Left hindlimb (tissue), 1 donor: ENCODE measurements around the gene APOBEC3B.
"Not testable (repeated sequence)": the region's sequence is repeated elsewhere in the genome, so short reads cannot be mapped to it uniquely, and the experiment has no call there.

ENCODE experiments used
- DNase-seq: peaks from one replicate; pipeline ENCODE4 v3.0.0-alpha.2; 2018

Gene APOBEC3B

DNA sequence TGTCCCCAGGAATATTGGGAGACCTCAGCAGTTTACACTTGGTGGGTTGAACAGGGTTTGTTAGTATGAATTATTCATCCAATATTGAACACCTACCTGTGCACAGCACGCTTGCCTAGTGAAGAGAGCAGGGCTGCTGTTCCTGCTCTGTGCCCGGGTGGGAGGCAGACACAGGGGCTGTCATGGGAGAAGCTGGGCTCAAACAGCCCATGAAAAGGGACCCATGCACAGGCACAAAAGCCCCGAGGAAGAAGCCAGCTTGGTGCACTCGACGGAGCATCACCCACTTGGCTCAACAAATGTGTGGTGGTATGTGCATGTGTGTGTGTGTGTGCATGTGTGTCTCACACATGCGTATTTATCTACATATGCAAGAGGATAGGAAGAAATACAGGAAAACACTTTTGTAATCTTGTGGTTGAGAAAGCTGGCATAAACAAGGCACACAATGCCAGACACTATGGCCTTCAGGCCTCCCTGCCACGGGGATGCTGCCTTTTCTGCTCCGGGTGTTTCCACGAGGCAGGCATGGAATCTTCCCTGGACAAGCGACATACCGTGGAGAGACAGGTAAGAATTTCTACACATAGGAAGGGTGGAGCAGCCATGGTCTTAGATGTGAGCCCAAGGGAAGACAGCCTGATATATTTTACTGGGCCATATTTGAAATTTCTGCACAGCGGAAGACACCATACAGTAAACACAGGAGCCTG is 29.7 kb upstream of the APOBEC3B start:
- DNase-seq: no peak

DNA sequence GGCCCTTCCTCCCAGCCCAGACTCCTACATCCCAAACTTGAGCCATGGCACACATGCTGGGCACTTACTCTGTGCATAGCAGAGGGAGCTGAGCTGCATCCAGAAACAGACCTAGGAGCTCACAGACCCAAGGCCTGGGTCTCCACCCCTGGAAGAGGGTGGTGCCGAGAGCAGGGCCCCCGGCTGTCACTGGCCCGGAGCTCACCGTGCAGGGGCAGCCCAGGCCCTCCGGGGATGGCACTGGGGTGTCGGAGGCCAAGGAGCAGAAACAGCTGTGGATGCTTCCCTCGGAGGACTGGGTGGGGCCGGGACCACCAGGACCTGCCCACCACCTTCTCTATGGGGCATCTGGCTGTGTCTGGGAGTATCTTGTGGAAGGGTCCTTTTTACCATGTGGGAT is 29.1 kb upstream of the APOBEC3B start:
- no peak for DNase-seq

DNA sequence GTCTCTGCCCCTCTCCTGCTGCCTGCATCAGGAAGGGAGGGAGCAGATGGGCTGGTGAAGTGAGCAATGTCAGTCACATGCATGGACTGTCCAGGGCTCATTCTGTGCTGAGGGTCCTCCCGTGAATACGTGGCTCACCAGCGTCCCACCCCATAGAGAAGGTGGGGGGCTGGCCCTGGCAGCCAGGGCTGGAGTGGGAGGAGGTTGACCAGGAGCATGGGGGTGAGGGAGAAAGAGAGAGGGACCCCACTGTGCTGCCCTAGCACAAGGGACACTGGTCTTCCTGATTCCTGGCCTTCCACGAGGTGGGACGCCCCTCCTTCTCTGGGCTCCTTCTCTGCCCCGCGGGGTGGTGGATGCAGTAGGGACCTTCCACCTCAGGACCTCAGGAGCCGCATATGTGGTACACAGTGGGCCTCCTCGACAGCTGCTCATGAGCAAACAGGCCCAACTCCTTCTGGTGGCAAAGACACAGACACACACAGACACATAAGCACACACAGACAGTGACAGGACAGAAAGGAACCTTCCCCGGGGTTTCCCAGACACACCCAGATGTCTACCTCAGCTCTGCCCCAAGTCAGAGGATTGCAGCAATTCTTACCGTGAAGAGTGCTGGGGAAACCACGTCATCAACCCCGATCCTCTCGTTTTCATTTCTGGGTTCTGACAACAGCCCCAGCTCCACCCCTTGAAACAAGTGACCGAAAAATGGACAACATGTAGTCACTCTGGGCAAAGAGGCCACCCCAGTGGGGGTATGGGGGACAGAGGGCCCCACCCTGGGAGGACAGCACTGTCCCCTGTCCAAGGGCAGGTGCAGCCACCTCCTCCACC is 28.4 kb upstream of the APOBEC3B start:
- DNase-seq: peak; percentile 18

DNA sequence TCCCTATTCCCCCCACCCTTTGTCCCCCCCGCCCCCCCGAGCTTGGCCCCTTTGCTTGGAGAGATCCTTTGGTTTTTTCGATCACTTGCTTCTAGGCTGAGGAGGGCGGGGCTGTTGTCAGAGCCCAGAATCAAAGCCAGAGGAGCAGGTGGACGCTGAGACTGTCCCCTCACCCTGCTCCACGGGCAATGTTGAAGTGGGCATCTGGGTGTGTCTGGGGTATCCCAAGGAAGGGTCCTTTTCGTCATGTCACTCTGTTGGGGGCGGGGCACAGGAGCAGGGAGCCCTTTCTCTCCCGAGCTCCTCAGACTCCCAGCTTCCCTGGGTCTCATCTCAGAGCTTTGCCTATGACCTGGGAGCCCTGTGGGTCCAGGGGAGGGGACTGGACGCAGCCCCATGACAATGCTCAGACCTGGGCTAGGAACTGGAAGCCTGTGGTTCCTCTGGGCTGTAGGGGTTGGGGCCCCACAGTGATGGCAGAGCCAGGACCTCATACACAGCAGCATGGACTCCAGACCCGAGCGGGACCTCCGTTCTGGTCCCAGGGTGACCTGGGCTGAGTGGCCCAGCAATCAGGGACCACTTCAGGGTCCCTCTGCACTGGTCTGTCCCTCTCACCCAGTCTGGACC is 27.6 kb upstream of the APOBEC3B start:
- peak; percentile 12 for DNase-seq

DNA sequence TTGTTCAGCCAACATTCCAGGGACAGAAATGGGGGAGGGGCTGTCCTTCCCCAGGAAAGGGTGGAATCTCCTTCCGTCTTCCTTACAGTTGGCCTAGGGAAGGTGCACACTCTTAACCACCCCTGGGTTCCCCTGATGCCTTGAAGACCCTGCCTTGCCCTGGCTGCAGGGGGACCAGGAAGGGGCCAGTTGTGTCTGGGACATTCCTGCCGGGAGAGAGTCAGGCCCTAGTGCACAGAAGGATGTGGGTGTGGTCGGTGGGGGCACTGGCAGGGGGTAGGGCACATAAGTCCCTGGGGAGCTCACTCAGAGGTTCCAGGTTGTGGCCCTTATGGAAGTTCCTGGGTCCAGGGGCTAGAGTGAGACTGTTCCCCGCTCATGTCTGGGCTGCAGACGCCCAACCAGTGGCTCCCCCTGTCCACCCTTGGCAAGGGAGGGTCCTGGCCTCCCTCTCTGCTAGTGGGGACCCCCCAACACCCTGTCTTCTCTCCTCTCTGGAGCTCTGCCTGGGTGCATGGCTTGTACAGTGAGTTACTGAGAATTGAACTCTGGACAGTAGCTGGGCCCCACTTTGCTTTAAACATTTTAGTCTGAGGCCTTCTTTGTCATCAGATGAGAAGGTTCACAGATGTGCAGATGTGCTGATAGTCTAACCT is 26.8 kb upstream of the APOBEC3B start:
- DNase-seq: peak; percentile 21

DNA sequence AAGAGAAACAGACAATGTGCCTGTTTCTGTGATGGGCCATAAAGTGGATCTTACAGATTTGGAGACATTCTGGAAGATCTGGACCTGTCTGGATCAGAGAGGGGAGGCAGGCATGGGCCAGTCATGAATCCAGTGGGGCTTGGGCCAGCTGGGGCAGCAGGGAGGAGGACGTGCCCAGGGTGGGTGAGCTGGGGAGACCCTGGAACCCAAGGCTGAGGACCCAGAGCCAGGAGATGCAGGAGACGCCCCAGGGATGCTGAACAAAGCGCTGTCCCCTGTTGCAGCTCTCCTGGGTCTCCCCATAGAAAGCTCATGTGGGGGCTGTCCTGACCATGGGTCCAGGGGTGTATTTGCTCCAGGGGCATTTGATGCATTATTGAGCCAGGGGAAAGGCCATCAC is 26.2 kb upstream of the APOBEC3B start:
- DNase-seq: peak; percentile 7

DNA sequence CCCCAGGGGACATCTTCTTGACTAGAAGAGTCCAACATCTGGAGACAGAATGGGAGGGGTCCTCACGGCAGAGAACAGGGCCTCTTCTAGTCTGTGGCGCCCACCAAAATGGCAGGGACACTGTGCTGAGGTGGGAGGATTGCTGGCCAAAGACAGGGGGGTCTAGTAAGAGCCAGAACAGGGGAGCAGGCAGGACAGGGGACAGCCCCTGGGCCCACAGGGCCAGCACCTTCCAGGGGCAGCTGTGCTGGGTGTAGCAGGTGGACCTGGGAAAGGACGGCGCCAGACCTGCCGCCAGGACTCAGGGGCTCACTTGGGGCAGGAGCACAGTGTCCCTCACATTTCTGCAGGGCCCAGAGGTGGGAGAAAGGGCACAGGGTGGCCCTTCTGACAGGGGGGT is 25.6 kb upstream of the APOBEC3B start:
- DNase-seq: peak; percentile 23

DNA sequence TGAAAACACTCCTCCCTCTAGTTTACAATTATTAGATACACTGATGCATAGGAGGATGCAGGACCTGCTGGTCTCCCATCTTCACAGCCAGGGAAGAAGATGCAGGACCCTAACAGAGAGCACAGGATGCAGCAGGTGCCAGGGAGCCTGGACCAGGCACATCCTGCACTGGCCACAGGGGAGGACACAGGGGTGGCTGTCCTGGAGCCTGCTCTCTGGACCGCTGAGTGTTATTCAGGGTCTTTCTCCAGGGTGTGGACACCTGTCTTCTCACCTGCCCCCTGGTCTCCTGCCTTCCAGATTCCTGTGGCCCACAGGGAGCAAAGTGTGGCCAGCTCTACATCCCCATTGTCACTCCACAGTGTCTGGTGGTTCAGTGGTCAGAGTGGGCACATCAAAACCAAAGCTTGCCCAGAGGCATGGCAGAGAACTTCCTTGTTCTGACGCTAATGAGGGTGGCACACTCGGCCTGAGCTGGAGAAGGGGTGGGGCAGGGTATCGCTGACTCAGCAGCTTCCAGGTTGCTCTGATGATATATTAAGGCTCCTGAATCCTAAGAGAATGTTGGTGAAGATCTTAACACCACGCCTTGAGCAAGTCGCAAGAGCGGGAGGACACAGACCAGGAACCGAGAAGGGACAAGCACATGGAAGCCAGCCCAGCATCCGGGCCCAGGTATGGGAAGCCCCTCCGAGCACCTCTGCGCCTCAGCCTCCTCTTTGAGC is 24.9 kb upstream of the APOBEC3B start, which contains the start of gene APOBEC3A:
TSS of gene APOBEC3A (plus strand) at position 564 of the 725 bp plus-strand sequence. CDS start at position 647, 83 bp downstream.
- DNase-seq: peak; percentile 12

DNA sequence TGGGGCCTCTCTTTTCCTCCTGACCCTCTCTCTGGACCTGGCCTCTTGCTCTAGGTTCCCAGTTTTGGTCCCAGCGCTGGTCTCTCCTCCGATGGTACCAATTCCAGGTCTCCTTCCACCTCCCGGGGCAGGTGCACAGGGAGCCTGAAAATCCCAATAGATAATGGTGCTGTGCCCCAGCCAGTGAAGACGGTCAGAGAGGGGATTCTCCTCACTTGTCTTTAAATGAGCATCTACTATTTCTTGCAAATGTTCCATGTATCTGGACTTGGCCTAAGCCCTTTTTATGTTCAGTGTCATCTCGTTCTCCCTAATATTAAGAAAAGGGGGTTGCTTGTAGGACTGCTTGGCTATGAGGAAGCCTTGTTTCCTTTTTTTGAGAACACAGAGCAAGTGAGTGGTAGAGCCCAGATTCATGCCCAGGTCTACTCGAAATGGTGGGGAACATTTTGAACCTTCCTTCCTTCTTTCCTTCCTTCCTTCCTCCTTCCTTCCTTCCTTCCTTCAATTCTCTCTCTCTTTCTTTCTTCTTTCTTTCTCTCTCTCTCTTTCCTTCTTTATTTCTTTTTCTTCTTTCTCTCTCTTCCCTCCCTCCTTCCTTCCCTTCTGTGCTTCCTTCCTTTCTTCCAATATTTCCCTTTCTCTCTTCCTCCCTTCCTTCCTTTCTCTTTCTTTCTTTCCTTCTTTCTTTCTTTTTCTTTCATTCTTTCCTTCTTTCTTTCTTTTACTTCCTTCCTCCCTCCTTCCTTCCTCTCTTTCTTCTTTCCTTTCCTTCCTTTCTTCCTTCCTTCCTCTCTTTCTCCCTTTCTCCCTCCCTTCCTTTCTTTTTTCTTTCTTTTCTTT is 24.1 kb upstream of the APOBEC3B start:
- DNase-seq: no peak

DNA sequence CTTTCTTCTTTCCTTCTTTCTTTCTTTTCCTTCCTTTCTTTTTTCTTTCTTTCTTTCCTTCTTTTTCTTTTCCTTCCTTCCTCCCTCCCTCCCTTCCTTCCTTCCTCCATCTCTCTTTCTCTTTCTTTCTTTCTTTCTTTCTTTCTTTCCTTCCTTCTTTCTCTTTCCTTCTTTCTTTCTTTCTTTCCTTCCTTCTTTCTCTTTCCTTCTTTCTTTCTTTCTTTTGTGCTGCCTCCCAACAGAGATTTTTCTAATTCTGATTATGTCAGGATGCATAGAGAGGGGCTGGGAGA is 23.6 kb upstream of the APOBEC3B start:
- not testable (repeated sequence) for DNase-seq

DNA sequence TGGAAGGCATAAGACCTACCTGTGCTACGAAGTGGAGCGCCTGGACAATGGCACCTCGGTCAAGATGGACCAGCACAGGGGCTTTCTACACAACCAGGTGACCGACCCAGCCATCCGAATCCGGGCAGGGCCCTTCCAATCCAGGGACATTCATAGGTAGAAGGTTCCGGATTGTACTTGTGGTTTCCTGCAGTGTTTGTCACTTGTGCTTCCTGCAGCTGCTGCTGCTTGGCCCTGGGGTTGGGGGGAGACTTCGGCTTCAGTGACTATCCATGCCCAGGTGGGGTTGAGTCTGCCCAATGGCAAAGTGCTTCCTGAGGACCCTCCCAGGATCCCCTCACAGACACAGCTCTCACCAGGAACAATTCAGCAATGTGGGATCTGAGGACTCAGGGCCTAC is 22.6 kb upstream of the APOBEC3B start:
- no peak for DNase-seq

DNA sequence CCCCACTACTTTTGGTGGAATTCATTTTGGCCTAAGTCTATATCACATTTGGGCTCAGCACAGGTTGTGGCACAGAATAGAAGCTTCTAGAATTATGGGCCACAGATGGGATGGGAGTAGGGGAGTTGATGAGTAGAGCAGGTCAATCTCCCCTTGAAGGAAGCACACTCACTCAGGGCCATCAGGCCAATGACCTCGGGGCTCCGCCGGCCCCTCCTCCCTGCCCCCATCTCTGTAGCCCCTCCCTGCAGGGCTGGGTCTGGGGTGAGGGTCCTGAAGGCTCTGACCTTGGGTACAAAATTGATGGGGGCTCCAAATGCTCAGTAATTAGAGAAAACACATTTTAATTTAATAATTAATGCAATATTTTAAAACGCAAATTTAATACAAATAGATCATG is 21.5 kb upstream of the APOBEC3B start:
- DNase-seq: not testable (repeated sequence)

DNA sequence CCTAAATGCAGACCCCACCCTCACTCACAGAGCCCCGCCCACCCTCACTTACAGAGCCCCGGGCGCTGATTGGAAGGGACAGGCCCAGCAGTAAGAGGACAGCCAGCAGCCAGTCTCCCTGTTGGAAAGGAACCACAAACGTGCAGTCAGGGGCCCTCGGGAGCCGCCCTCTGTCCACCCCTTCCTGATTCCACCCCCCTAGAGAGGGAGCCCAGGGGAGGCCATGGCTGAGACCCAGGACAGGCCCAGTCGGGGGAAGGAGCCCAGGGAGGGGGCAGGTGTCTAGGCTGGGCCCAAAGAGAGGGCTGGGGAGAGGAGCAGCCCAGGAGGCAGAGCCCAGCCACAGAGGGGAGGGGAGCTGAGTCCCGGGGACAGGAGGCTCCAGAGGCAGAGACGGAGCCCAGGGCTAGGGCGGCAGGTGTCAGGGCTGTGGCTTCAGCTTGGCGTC is 18.8 kb upstream of the APOBEC3B start:
- not testable (repeated sequence) for DNase-seq

DNA sequence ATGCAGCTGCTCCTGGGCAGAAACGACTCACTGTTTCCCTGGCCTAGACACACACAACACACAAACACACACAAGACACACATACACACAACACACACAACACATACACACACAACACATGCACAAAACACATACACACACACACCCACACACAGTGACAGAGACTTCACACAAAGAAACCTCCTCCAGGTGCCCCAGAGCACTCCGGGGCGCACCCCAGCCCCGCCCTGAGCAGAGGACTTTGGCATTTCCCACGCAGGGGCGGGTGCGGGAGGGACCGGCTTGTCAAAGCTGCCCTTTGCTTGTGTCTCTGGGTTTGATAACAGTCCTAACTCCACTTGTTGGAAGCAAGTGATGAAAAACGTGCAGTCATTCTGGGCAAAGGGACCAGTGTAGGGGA is 18.3 kb upstream of the APOBEC3B start:
- DNase-seq: no peak

DNA sequence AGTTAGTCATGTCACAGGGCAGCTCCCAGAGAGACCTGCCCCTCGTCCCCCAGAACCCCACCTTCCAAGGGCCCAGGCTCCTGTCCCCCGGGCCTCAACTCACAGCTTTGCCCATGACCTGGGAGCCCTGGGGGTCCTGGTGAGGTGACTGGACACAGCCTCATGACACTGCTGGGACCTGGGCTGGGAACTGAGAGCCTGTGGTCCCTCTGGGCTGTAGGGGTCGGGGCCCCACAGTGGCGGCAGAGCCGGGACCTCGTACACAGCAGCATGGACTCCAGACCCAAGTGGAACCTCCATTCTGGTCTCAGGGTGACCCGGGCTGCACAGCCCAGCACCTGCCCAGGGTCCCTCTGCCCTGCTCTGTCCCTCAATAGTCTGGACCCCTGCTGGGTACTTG is 17.8 kb upstream of the APOBEC3B start:
- DNase-seq: peak; percentile 20

DNA sequence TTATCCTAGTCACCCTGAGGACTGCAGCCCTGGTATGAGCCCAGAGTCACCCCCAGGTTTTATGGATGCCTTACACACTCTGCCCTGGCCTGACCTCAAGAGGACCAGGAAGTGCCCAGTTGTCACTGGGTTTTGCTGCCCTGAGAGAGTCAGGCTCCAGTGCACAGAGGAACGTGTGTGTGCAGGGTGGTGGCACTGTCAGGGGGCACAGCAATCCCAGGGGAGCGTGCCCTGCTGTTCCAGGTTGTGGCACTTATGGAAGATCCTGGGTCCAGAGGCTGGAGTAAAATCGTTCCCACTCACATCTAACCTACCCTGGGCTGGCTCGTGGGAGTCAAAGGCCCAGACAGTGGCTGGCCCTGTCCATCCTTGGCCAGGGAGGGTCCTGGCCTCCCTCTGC is 17.2 kb upstream of the APOBEC3B start:
- peak; percentile 12 for DNase-seq

DNA sequence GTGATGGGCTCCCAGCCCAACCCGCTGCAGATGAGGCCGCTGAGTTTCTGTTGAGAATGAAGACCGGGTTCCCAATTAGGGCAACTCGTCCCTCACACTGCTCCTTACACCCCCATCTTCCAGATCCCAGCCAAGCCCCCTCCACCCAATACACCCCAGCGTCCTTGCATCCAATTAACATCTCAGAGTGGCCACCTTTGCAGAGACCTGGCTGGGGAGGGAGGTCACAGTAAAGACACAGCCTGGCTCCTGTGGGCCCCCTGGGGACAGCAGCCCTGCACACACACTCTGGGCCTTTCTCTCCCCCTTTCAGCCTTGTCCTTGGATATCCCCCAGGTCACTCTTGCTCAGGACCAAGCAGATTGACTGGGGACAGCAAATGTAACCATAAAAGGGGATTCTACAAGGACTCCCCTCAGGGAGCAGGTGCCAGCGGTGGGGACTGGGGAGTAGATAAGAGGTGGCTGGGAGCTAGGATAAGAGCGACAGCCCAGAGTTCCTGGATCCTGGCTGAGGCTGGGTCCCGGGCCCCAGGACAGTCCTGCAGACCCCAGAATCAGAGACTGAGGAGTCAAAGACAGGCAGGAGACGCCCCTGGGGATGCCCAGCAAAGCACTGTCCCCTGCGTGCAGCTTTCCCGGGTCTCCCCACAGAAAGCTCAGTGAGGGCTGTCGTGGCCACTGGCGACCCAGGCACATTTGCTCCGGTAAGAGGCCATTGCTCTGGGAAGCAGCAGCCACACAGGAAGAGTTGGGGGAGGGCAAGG is 16.4 kb upstream of the APOBEC3B start:
- peak; percentile 12 for DNase-seq

DNA sequence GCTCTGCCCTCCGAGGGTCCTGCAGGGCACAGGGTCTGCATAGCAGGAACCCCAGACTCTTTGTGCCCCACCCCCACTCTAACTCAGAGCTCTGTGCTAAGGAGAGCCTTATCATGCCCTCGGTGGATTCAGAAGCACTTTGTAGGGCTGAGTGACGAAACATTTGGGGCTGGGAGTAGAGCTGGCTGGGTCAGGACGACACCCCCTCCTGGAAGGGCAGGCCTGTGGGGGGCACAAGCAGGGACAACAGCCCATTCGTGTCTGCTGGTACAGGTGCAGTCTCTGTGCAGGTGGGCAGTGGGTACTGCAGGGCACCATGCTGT is 15.8 kb upstream of the APOBEC3B start:
- DNase-seq: no peak

DNA sequence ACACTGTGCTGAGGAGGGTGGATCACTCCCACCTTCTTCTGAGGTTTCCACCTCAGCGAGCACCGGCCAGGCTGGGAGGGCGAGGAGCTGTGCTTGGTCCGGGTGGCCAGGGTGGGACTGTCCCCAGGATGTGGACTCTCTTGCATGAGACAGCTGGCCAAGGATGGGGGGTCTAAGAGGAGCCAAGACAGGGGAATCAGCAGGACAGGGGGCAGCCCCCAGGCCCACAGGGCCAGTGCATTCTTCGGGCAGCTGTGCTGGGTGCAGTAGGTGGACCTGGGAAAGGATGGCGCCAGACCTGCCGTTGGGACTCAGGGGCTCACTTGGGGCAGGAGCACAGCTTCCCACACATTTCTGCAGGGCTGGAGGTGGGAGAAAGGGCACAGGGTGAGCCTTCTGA is 15.2 kb upstream of the APOBEC3B start:
- peak; percentile 17 for DNase-seq

DNA sequence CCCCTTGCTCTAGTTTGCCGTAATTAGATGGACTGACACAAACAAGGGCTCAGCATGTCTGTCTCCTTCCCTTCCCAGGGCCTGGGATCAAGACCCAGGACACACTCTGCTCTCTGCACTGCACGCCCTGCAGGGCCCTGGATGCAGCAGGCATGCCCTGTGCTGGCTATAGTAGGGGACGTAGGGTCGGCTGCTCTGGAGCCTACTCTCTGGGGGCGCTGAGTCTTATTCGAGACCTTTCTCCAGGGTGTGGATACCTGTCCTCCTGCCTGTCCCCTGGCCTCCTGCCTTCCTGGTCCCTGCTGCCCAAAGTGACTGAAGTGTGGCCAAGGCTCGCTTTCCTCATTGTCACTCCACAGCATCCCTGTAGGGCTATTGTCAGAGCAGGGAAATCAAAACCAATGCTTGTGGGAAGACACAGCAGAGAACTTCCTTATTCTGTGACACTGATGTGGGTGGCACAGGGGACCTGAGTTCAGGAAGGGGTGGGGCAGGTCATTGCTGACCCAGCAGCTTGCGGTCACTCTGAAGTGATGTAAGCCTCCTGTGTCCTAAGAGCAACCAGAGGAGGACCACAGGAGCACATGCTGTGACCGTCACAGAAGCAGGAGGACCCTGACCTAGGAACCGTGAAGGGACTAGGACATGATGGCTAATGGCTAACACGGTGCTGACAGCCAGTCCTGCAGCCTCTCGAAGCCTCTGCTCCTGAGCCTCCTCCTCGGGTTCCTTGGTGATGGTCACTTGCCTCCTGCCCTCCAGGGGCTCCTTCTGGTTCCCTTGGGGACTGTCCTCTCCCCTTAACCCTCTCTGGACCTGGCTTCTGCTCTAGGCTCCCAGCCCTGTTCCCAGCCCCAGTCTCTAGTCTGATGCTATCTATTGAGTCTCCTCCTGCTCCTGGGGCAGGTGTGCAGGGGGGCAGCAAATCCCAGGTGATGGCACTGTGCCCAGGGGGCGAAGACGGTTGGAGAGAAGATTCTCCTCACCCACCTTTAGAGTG is 14.4 kb upstream of the APOBEC3B start:
- peak; percentile 9 for DNase-seq
